ENCODE data around the gene BBS9.

Gene BBS9

DNA sequence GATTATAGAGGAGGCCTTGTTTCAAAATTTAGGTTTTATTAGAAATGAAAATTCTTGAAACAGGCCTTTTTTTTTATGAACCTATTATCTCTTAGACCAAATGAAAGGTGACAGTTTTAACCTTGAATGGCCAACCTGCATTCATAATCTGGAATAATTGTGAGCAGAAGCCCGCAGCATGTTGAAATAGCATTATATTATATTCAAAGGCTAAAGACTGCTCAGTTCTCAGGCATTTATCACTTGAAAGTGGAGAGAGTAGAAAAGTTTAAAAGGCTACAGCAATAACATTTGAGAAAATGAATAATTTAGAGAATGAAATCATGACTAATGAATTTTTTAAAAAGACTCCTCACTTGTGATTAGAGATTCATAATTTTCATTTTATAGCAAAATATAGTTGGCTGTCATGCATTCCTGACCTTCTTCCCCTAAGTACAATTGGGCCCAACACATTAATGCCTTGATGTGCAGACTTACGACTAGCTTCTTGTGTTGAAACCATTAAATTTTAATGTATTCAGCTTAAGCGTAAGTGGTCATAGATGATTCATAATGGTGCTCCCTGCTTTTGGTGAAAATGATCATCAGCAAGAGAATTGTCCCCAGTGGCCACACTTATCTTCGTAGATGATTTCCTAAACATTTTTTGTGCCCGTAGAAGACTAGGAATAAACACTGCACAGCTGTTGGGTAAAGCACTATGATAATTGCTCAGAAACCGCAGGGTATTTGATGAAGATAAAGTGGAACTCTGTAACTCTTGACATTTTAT is 429.4 kb downstream of the BBS9 start:
- Mint-ChIP-seq H3K27ac (no peak overlapping the region), H3K4me3 (no peak overlapping the region), H3K27me3 (no peaks in the 10 kb centered on the region), H3K9me3 (peaks cover 0 to 6% of the 10 kb centered on the region in 2 donors), H3K4me1 (no peaks in the 10 kb centered on the region)
- DNase-seq (no peak), ATAC-seq (no peak)

DNA sequence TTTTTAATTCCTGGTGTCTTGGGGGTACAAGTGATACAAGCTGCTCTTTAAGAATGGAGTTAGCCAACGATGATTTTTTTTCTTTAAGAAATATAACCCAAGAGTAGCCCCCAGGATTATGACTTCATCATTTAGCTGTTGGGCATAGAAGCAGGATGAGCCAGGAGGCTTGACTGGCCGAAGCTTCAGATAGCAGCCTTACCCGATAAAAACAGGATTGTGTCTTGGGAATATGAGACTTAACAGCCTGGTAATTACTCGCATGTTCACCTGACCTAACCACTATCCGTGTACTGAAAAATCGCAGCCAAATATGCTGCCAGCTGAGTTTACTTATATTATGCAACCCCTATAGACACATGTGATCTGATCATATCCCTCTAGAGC is 430.0 kb downstream of the BBS9 start:
- Mint-ChIP-seq H3K27ac (no peak overlapping the region), H3K4me1 (no peaks in the 10 kb centered on the region), H3K27me3 (no peaks in the 10 kb centered on the region), H3K9me3 (peaks cover 0 to 6% of the 10 kb centered on the region in 2 donors), H3K4me3 (no peak overlapping the region)
- ATAC-seq (no peak), DNase-seq (no peak)

DNA sequence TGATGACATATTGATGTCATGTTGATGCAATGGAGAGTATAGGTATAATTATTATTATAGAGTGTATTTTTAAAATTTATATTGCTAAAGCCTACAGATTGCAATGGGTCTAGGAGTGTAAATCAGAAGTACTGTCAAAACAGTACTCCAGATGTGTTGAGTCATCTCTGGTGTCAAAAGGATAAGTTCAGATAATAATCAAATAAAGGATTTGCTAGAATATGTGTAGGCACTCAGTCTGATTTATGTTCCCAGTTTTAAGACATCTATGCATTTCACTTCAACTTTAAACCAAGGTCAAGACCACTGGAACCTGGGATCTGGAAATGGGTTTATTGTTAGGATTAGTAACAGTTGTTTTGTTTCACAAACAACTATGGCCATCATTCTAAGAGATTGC is 433.6 kb downstream of the BBS9 start:
- Mint-ChIP-seq H3K9me3 (peaks cover 0 to 5% of the 10 kb centered on the region in 2 donors), H3K27me3 (no peaks in the 10 kb centered on the region), H3K4me3 (no peak overlapping the region), H3K27ac (no peak overlapping the region), H3K4me1 (no peaks in the 10 kb centered on the region)
- DNase-seq (no peak), ATAC-seq (no peak)

DNA sequence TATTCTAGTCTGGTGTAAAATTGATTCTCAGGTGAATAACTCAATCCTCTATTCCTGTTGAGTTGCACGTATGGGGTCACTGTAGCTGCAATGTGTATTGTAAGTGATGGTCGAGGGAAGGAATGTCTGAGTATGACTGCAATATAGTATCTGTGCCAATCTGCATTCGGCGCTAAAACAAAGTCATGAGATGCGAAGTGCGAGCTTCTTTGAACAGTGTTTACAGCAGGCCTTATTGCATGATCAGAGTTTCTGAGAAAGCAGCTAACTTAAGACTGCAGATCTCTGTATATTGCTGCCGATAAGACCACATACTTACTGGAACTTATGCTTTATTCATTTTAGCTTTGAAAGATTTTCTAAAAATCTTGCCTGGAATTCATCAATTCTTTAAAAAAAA is 434.3 kb downstream of the BBS9 start:
- Mint-ChIP-seq H3K27ac (no peak overlapping the region), H3K4me3 (no peak overlapping the region), H3K9me3 (peaks cover 4 to 6% of the 10 kb centered on the region in 2 donors), H3K27me3 (no peaks in the 10 kb centered on the region), H3K4me1 (no peaks in the 10 kb centered on the region)
- DNase-seq = no peak
- no peak for ATAC-seq

DNA sequence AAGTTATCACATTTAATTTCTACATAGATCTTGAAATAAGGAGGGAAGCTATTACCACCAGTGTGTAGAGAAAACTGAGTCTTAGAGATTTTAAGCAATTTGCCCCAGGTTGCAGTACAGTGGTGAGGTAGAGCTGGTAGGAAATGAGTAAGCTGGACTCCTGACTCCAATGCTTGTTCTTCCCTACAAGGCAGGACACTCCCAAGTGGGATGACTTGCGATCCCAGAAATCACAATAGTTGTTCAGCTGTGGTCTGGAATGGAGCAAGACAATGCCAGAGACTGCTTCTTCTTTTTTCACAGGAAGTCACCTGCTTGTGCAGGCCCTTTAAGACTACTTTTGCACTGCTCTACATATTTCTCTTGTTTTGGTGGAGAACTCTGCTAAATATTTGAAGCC is 448.8 kb downstream of the BBS9 start:
- no peak overlapping the region for H3K4me3 Mint-ChIP-seq
- no peaks in the 10 kb centered on the region for H3K4me1 Mint-ChIP-seq
- DNase-seq (no peak), ATAC-seq (no peak)
- no peaks in the 10 kb centered on the region for H3K27me3 Mint-ChIP-seq
- H3K9me3 Mint-ChIP-seq = peaks cover 7 to 9% of the 10 kb centered on the region in 2 donors
- no peak overlapping the region for H3K27ac Mint-ChIP-seq

DNA sequence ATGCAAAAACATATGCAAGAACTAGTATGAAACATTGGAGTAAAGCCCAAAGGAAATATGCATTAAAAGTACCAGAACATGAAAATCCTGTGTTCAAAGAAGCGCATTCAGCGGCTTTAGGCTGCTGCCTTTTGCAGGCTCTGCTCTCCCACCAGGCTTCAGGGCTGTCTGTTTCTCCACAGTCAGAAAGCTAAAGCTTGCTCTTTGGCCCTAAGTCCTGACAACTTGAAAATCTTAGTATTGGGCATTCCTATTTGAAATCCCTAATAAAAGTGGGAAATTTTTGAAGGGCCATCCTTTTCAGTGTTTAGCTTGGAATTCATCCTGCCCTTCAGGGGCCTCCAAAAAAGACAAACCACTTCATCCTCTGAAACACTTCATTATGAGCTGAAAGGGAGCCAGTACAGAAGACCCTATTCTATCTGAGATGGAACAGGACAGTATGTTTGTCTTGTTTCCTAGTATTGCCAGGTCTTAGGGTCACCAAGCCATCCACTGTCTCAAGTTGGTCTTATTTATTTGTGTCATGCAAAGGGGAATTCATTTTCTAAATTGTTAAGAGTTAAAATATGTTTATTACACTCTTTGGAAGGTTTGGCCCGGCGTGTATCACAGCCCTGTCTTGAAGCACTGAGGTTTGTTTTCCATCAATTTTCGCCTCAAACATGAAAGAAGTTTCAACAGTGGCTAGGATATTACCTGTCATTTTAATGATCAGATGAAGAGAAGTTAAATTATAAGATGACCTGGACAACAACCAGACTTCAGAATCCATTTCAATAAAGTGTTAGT is 449.7 kb downstream of the BBS9 start:
- ATAC-seq (no peak), DNase-seq (no peak)
- Mint-ChIP-seq H3K4me1 (no peaks in the 10 kb centered on the region), H3K4me3 (no peak overlapping the region), H3K27me3 (no peaks in the 10 kb centered on the region), H3K9me3 (peaks cover 4 to 7% of the 10 kb centered on the region in 2 donors), H3K27ac (no peak overlapping the region)

DNA sequence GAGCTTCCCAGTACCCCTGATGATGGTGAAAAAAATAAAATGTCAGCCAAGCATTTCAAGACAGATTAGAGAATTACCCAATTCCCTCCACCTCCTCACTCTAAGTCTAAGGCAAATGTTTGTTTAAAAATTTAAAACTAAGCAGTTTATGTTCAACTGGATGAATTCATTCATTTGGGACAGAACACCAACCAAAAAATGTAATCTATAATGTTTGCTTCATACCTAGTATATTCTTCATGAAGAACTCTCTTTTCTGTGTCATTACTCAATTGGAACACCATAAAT is 450.3 kb downstream of the BBS9 start:
- no peaks in the 10 kb centered on the region for H3K27me3 Mint-ChIP-seq
- no peaks in the 10 kb centered on the region for H3K4me1 Mint-ChIP-seq

DNA sequence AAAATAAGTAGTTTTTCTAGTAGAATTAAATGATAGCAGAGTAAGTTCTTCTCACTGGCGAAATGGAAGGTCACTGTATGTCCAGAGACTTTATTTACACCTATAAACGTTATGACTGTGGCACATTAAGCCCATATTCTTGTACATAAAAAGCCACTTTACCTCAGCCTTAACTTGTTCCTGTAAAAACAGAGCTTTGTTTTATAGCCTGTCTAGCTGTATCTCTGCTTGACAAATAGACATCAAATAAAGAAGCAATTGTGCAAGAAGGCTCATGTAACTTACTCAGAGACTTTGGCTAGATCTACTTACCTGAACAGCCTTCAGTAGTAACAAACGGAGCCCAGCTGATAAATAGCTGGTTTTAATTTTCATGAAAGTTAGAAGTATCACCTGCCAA is 451.9 kb downstream of the BBS9 start:
- no peak for DNase-seq
- H3K27ac Mint-ChIP-seq = no peak overlapping the region
- H3K4me3 Mint-ChIP-seq = no peak overlapping the region
- ATAC-seq = no peak
- H3K4me1 Mint-ChIP-seq = no peaks in the 10 kb centered on the region
- peaks cover 0 to 4% of the 10 kb centered on the region in 2 donors for H3K9me3 Mint-ChIP-seq
- no peaks in the 10 kb centered on the region for H3K27me3 Mint-ChIP-seq

More for the DNA sequence above, 450.3 kb downstream of the BBS9 start:
- Mint-ChIP-seq H3K9me3 (peaks cover 4 to 7% of the 10 kb centered on the region in 2 donors), H3K4me3 (no peak overlapping the region), H3K27ac (no peak overlapping the region)
- DNase-seq (no peak), ATAC-seq (no peak)

DNA sequence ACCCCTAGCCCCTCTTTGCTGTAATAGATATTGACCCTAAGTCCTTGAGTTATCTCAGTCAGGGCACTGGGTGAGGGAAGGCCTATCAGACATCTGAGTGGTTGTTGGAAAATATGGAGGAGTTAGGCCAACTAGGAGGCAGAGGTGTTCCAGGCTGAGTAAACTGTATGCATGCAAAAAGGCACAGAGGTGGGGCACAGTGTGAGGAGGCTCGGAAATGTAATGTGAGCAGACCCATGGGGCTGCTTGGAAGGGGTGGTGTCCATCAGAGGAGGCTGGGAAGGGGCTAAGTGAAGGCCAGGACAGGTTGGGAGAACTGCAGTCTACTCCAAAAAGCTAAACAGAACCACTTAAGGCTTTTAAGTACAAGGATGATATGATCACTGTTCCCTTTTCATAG is 452.7 kb downstream of the BBS9 start:
- peaks cover 0 to 4% of the 10 kb centered on the region in 2 donors for H3K9me3 Mint-ChIP-seq
- ATAC-seq (peak; percentile 9), DNase-seq (no peak)
- no peak overlapping the region for H3K4me3 Mint-ChIP-seq
- no peak overlapping the region for H3K27ac Mint-ChIP-seq
- H3K27me3 Mint-ChIP-seq = no peaks in the 10 kb centered on the region
- H3K4me1 Mint-ChIP-seq = no peaks in the 10 kb centered on the region

DNA sequence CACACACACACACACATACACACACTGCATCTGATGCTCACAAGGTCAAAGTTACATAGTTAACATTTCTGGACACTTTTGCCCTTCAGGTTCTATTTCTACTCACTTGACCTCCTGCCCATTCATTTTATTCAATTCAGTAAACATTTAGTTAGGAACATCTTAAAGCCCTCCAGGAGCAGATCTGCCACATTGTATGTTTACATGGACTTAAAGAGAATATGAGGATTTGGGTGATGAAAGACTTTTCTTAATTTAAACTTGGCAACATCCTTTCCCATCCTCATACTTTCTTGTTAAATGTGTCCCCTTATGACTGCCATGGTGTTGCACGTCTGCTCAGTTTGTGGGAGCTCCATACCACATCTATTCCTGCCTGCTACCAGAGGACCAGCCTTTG is 453.2 kb downstream of the BBS9 start:
- Mint-ChIP-seq H3K27me3 (no peaks in the 10 kb centered on the region), H3K4me3 (no peak overlapping the region), H3K27ac (no peak overlapping the region), H3K4me1 (no peaks in the 10 kb centered on the region), H3K9me3 (peaks cover 0 to 4% of the 10 kb centered on the region in 2 donors)
- peak; percentile 18 for ATAC-seq
- no peak for DNase-seq

DNA sequence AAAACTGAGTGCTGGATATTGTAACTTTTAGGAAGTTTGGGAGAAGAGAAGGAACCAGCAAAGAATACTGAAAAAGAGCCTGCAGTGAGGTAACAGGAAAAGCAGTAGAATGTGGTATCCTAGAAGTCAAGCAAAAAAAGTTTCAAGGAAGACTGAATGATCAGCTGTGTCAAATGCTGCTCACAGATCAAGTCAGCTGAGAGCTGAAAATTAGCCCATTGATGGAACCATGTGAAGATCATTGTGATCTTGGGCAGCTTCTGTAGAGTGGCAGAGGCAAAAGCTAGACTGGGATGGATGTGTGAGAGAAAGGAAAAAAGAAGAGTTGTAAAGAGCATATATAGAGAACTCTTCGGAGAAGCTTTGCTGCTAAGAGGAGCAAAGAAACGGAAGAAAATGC is 460.5 kb downstream of the BBS9 start:
- Mint-ChIP-seq H3K4me1 (no peaks in the 10 kb centered on the region), H3K27me3 (no peaks in the 10 kb centered on the region)
- ATAC-seq = no peak

DNA sequence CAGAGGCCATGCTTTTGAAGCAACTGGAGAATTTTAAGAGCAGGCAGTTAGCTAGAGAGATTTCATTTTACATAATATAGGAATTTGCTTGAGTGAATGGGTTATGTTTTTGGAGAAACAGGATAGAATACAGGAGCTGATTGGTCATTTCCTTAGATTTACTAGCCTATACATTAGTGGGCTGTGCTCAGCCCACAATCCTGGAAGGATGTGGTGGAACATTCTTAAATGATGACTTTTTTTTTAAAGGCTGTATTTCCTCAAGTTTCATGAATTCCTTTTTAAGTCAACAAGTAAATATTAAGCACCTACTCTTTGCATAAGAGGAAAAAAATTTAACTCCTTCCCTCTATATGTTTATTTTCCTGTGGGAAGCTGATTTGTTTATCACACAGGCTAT is 461.6 kb downstream of the BBS9 start:
- H3K9me3 Mint-ChIP-seq = peaks cover 0 to 3% of the 10 kb centered on the region in 2 donors
- no peak overlapping the region for H3K27ac Mint-ChIP-seq
- ATAC-seq (no peak), DNase-seq (no peak)
- H3K4me3 Mint-ChIP-seq = no peak overlapping the region
- H3K27me3 Mint-ChIP-seq = no peaks in the 10 kb centered on the region
- no peaks in the 10 kb centered on the region for H3K4me1 Mint-ChIP-seq

More for the DNA sequence above, 460.5 kb downstream of the BBS9 start:
- Mint-ChIP-seq H3K4me3 (no peak overlapping the region), H3K27ac (no peak overlapping the region), H3K9me3 (peaks cover 0 to 3% of the 10 kb centered on the region in 2 donors)
- DNase-seq = no peak

DNA sequence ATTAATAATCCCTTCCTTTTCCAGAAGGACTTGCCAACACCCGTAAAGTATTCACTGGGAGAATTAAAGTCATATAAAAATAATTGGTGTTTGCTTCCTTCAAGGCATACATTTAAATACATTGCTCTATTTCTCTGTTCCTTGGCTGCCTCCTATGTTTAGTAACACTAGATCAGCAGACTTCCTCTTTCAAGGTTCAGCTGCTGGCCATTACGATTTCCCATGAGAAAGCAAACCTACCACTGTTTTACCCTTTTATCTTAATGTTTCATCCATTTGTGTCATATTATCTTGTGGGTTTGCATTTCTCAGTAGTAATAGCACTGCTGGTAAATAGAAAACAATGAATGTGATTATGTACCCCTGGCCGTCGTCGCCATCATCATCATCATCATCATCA is 462.1 kb downstream of the BBS9 start:
- H3K27me3 Mint-ChIP-seq = no peaks in the 10 kb centered on the region
- peaks cover 0 to 3% of the 10 kb centered on the region in 2 donors for H3K9me3 Mint-ChIP-seq
- H3K4me3 Mint-ChIP-seq = no peak overlapping the region
- ATAC-seq (no peak), DNase-seq (no peak)
- H3K4me1 Mint-ChIP-seq = no peaks in the 10 kb centered on the region
- H3K27ac Mint-ChIP-seq = no peak overlapping the region

DNA sequence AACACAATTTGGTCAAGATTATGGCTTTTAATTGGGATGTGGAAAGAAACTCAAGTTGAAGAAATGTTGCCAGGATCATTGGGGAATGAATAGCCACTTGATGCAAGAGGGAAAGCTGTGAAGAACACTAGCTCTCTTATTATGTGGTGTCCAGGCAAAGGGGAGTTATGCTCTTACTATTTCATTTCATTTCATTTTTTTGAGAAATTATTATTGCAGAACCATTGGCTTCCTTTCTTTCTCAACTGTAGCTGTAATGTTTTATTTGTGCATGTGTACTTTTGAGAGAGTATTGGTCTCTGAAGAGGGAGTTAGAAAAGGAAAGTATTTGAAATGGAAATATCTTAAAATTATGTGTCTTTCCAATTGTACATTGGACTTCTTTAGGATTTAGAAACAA is 463.4 kb downstream of the BBS9 start:
- Mint-ChIP-seq H3K27ac (no peak overlapping the region), H3K4me3 (no peak overlapping the region), H3K4me1 (no peaks in the 10 kb centered on the region), H3K9me3 (peaks cover 0 to 3% of the 10 kb centered on the region in 2 donors), H3K27me3 (no peaks in the 10 kb centered on the region)
- no peak for DNase-seq
- ATAC-seq = no peak

DNA sequence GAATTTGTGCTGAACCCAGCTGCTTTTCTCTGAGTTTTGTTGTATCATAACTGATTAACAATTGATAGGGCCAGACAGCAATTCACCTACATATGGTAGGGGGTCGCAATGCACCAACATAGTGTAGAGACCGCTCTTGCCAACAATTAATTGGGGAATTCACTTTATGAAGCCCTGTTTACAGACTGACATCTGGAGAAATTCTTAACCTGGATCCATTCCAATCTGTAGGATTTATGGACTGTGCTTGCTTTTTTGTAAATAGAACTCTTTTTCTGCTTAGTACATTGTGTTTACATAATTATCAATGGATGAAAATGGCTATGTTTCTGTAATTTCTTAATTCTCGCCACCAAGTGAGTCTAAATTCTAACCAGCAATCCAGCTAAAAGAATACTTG is 464.2 kb downstream of the BBS9 start:
- H3K4me3 Mint-ChIP-seq = no peak overlapping the region
- H3K9me3 Mint-ChIP-seq = peaks cover 0 to 3% of the 10 kb centered on the region in 2 donors
- no peak overlapping the region for H3K27ac Mint-ChIP-seq
- no peaks in the 10 kb centered on the region for H3K27me3 Mint-ChIP-seq
- no peaks in the 10 kb centered on the region for H3K4me1 Mint-ChIP-seq
- DNase-seq = no peak
- ATAC-seq = no peak

DNA sequence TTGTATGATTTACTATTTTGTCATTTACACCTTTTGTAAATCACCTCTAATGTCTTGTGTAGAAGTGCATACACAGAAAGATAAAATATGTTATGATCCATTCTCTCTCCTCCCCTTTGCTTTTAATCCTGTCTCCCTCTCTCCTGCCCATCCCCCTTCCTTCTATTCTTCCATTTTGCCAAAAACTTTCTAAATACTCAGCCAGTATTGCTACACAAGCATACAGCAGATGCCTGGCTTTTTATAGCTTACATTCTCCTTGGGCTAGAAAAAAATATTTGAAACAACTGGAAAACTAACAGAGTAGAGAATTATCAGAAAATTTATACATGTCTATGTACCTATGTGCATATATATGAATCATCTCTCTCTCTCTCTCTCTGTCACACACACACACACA is 467.3 kb downstream of the BBS9 start:
- DNase-seq (no peak), ATAC-seq (no peak)
- Mint-ChIP-seq H3K4me1 (no peaks in the 10 kb centered on the region), H3K27ac (peak overlapping the region in 1 of 2 donors; percentile 38), H3K27me3 (no peaks in the 10 kb centered on the region), H3K9me3 (peaks cover 0 to 3% of the 10 kb centered on the region in 2 donors), H3K4me3 (no peak overlapping the region)

All from stimulated activated naive CD8-positive, alpha-beta T cell treated with anti-CD3 and anti-CD28 coated beads, Interleukin-15, amount 100 ng/mL, for 72 hours (primary cell).